ENCODE data around the gene PTK7.

GRCh38 chr6:43200541-43200940 lies 124.4 kb downstream of the PTK7 start:
- no peak for TF ChIP-seq CTCF (IDR thresholded peaks at IDR 0.05)
- TF ChIP-seq POLR2A (IDR thresholded peaks at IDR 0.05): no peak
